SU-DHL-6 (cell line): ENCODE measurements around the gene CRTC3.

ENCODE experiments used
- CTCF ChIP-seq: fragments of 200-600 bp; sonication (generic); IDR thresholded peaks from one replicate; pipeline ENCODE4 v1.5.1; 2017; ENCODE audit warnings: antibody characterized with exemption, mild to moderate bottlenecking, low read length, moderate library complexity; ENCODE audit not compliant: insufficient read depth, poor library complexity, severe bottlenecking
- EZH2phosphoT487 ChIP-seq: fragments of 200-600 bp; sonication (generic), shearing (Covaris generic); conservative IDR thresholded peaks from 2 replicates; pipeline ENCODE4 v1.6.1; 2018; ENCODE audit warnings: mild to moderate bottlenecking, antibody characterized with exemption, low read length, moderate library complexity, mixed read lengths

DNA sequence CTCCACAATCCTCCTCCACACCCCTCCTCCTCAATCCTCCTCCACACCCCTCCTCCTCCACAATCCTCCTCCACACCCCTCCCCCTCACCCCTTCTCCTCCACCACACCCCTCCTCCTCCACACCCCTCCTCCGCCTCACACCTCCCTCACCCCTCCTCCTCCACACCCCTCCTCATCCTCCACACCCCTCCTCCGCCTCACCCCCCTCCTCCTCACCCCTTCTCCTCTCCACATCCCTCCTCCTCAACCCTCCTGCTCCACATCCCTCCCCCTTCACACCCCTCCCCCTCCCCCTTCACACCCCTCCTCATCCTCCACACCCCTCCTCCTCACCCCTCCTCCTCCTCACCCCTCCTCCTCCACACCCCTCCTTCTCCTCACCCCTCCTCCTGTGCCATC is 117.6 kb downstream of the CRTC3 start:
- TF ChIP-seq CTCF = no peak
- TF ChIP-seq EZH2phosphoT487 = no peak
